GM23338 (cell line): ENCODE results near the gene AP1G1. TPM values are rescaled to one million over a fixed set of nuclear protein-coding genes. Genes with fewer than 3 reads are reported as not detected.

ENCODE experiments used
- ATAC-seq: fragments of 200-7000 bp; cut with Tn5 transposase; 3 replicates; pipeline ENCODE4 v1.9.1; 2020
- DNase-seq: peaks from one replicate; pipeline ENCODE4 v3.0.0-alpha.2; 2015; ENCODE audit warnings: low spot score
- H2AFZ ChIP-seq: fragments of 200-600 bp; sonication (generic); 2 replicates; pipeline ENCODE4 v1.8.0; 2016; ENCODE audit warnings: antibody characterized with exemption, mild to moderate bottlenecking, moderate library complexity
- H3F3A ChIP-seq: fragments of 200-600 bp; sonication (generic); replicated peaks from 2 replicates; pipeline ENCODE4 v1.8.0; 2017; ENCODE audit warnings: antibody characterized with exemption, mixed run types, low read depth
- H3K27ac ChIP-seq: fragments of 200-600 bp; sonication (generic); 2 replicates; pipeline ENCODE4 v1.6.1; 2016; ENCODE audit warnings: low read depth
- H3K27me3 ChIP-seq: fragments of 200-600 bp; sonication (generic); 2 replicates; pipeline ENCODE4 v1.8.0; 2016; ENCODE audit warnings: mild to moderate bottlenecking, mixed run types, moderate library complexity; ENCODE audit not compliant: insufficient read depth
- H3K36me3 ChIP-seq: fragments of 200-600 bp; sonication (generic); 2 replicates; pipeline ENCODE4 v1.8.0; 2016; ENCODE audit warnings: mild to moderate bottlenecking; ENCODE audit not compliant: insufficient read depth
- H3K4me1 ChIP-seq: fragments of 200-600 bp; sonication (generic); 2 replicates; pipeline ENCODE4 v1.8.0; 2016; ENCODE audit warnings: mild to moderate bottlenecking, moderate library complexity; ENCODE audit not compliant: insufficient read depth
- H3K4me2 ChIP-seq: fragments of 200-600 bp; sonication (generic); 2 replicates; pipeline ENCODE4 v1.7.1; 2017; ENCODE audit warnings: mixed run types
- H3K4me3 ChIP-seq: fragments of 200-600 bp; sonication (generic); 2 replicates; pipeline ENCODE4 v1.6.1; 2016; ENCODE audit warnings: mixed run types
- H3K79me2 ChIP-seq: fragments of 200-600 bp; sonication (generic); replicated peaks from 2 replicates; pipeline ENCODE4 v1.8.0; 2017; ENCODE audit warnings: mild to moderate bottlenecking; ENCODE audit not compliant: insufficient read depth
- H3K9me2 ChIP-seq: fragments of 200-600 bp; sonication (generic); 2 replicates; pipeline ENCODE4 v1.8.0; 2017; ENCODE audit not compliant: insufficient read depth
- H4K20me1 ChIP-seq: fragments of 200-600 bp; sonication (generic); replicated peaks from 2 replicates; pipeline ENCODE4 v1.8.0; 2017; ENCODE audit warnings: mild to moderate bottlenecking; ENCODE audit not compliant: insufficient read depth
- H3K27ac Mint-ChIP-seq: 2 replicates; pipeline ENCODE4 v1.8.0; 2020; ENCODE audit warnings: inconsistent platforms, mild to moderate bottlenecking, moderate library complexity, mixed read lengths
- H3K27me3 Mint-ChIP-seq: 3 replicates; pipeline ENCODE4 v1.8.0; 2022; ENCODE audit warnings: low read depth, mild to moderate bottlenecking, moderate library complexity, mixed read lengths, inconsistent platforms; ENCODE audit not compliant: insufficient read depth, poor library complexity
- H3K36me3 Mint-ChIP-seq: 3 replicates; pipeline ENCODE4 v1.8.0; 2021; ENCODE audit warnings: low read depth, mild to moderate bottlenecking, inconsistent platforms, moderate library complexity, mixed read lengths
- H3K4me1 Mint-ChIP-seq: 3 replicates; pipeline ENCODE4 v1.8.0; 2020; ENCODE audit warnings: mild to moderate bottlenecking, inconsistent platforms, mixed read lengths
- H3K4me3 Mint-ChIP-seq: 3 replicates; pipeline ENCODE4 v1.8.0; 2021; ENCODE audit warnings: moderate library complexity, mild to moderate bottlenecking, inconsistent platforms, mixed read lengths
- H3K9me3 Mint-ChIP-seq: 3 replicates; pipeline ENCODE4 v1.8.0; 2020; ENCODE audit warnings: moderate library complexity, mild to moderate bottlenecking, inconsistent platforms, mixed read lengths
- CREB1 ChIP-seq: fragments of 250-450 bp; sonication (Bioruptor Pico); IDR thresholded peaks from 2 replicates; pipeline ENCODE4 v1.5.0; 2020; ENCODE audit warnings: low read depth, mild to moderate bottlenecking, moderate library complexity
- CTCF ChIP-seq, 2 experiments: fragments of 200-600 bp in 1 of 2; sonication (generic) in 1 of 2; conservative IDR thresholded peaks; 2 replicates each; pipeline versions ENCODE4 v1.5.1 to v1.6.1; 2016 to 2017; ENCODE audit warnings: antibody characterized with exemption in 2 of 2, low read depth in 2 of 2, mild to moderate bottlenecking in 2 of 2, moderate library complexity in 1 of 2
- ETS1 ChIP-seq: IDR thresholded peaks from 2 replicates; pipeline ENCODE4 v1.6.1; 2016; ENCODE audit warnings: antibody characterized with exemption
- EZH2 ChIP-seq: fragments of 200-600 bp; sonication (generic); IDR thresholded peaks from one replicate; pipeline ENCODE4 v1.8.0; 2017; ENCODE audit warnings: antibody characterized with exemption, mild to moderate bottlenecking, low read depth; ENCODE audit not compliant: unreplicated experiment
- EZH2phosphoT487 ChIP-seq: fragments of 200-600 bp; sonication (generic); IDR thresholded peaks from one replicate; pipeline ENCODE4 v1.8.1; 2018; ENCODE audit warnings: antibody characterized with exemption; ENCODE audit not compliant: unreplicated experiment
- JUNB ChIP-seq: IDR thresholded peaks from one replicate; pipeline ENCODE4 v1.6.1; 2016; ENCODE audit warnings: antibody characterized with exemption; ENCODE audit not compliant: unreplicated experiment
- POLR2AphosphoS5 ChIP-seq: IDR thresholded peaks from 2 replicates; pipeline ENCODE4 v1.6.1; 2016; ENCODE audit warnings: antibody characterized with exemption, low read depth
- ZNF114 ChIP-seq: fragments of 250-450 bp; sonication (Bioruptor Pico); IDR thresholded peaks from 2 replicates; pipeline ENCODE4 v1.5.0; 2020; ENCODE audit warnings: mild to moderate bottlenecking, moderate library complexity
- ZNF462 ChIP-seq: fragments of 250-450 bp; sonication (Bioruptor Pico); IDR thresholded peaks from 2 replicates; pipeline ENCODE4 v1.5.0; 2020; ENCODE audit warnings: mild to moderate bottlenecking, moderate library complexity
- polyA plus RNA-seq: library from polyadenylated mRNA; unstranded; fragments of >200 nt; fragmentation: Nextera tagmentation; extraction: Ambion mirVana; gene quantifications from 2 replicates; pipeline ENCODE4 v1.2.1, GENCODE V29; 2016
- total RNA-seq: library from RNA; depleted of rRNA; stranded (reverse); fragments of >200 nt; shearing (Covaris generic); gene quantifications from 2 replicates; pipeline ENCODE4 v1.2.3, GENCODE V29; 2014

The AP1G1 gene
- total and polyA plus RNA-seq, 2 experiments from 2014 or later = 16.3 to 73.3 TPM

GRCh38 chr16:71775949-71776348 is 32.7 kb downstream of the AP1G1 start (continued):
- TF ChIP-seq CTCF (conservative IDR thresholded peaks at IDR 0.05; ENCODE audit: low read depth in 2 of 2) (no peak), CREB1 (CRISPR knock-in tag) (no peak), POLR2AphosphoS5 (no peak), ETS1 (no peak), EZH2 (no peak), JUNB (no peak), ZNF114 (no peak)

- H2AFZ ChIP-seq = no peak overlapping the region
- H3K27ac ChIP-seq = no peak overlapping the region
- no peak overlapping the region for H3K4me3 ChIP-seq
- Mint-ChIP-seq H3K4me1 (no peaks in the 10 kb centered on the region), H3K9me3 (no peaks in the 10 kb centered on the region), H3K27me3 (no peaks in the 10 kb centered on the region), H3K4me3 (no peak overlapping the region), H3K36me3 (peaks cover 36% of the 10 kb centered on the region; the same call in 2 of the 3 replicates), H3K27ac (no peak overlapping the region)
- no peak for ATAC-seq
- no peak for DNase-seq
- H3K27me3 ChIP-seq = no peaks in the 10 kb centered on the region
- no peaks in the 10 kb centered on the region; the same call in 1 of the 2 replicates for H3F3A ChIP-seq
- no peak overlapping the region for H3K4me2 ChIP-seq
- H3K79me2 ChIP-seq = peaks cover 9% of the 10 kb centered on the region
- no peaks in the 10 kb centered on the region for H3K9me2 ChIP-seq
- H4K20me1 ChIP-seq = no peaks in the 10 kb centered on the region; the same call in 1 of the 2 replicates
- peaks cover 18% of the 10 kb centered on the region; the same call in 1 of the 2 replicates for H3K36me3 ChIP-seq
- no peaks in the 10 kb centered on the region for H3K4me1 ChIP-seq
- TF ChIP-seq EZH2phosphoT487 (no peak), JUNB (no peak)
Observed at GRCh38 chr16:71771571-71771970, 37.1 kb downstream of the AP1G1 start.

- Histone ChIP-seq H3K79me2 (no peaks in the 10 kb centered on the region), H4K20me1 (no peaks in the 10 kb centered on the region), H3K4me2 (no peak overlapping the region), H3K27me3 (no peaks in the 10 kb centered on the region), H3K27ac (no peak overlapping the region), H3K36me3 (peaks cover 21% of the 10 kb centered on the region), H3K4me1 (no peaks in the 10 kb centered on the region), H3K4me3 (no peak overlapping the region), H3F3A (no peaks in the 10 kb centered on the region; the same call in 1 of the 2 replicates), H3K9me2 (no peaks in the 10 kb centered on the region), H2AFZ (no peak overlapping the region)
- Mint-ChIP-seq H3K9me3 (no peaks in the 10 kb centered on the region), H3K27me3 (no peaks in the 10 kb centered on the region), H3K36me3 (peaks cover 36% of the 10 kb centered on the region; the same call in 2 of the 3 replicates), H3K4me3 (no peak overlapping the region), H3K4me1 (no peaks in the 10 kb centered on the region), H3K27ac (no peak overlapping the region)
- DNase-seq = no peak
- no peak for ATAC-seq
- TF ChIP-seq ZNF462 (no peak), CTCF (conservative IDR thresholded peaks at IDR 0.05; ENCODE audit: low read depth in 2 of 2) (no peak), POLR2AphosphoS5 (no peak)
Observed at GRCh38 chr16:71769222-71769621, 39.4 kb downstream of the AP1G1 start.
